ENCODE data around the gene ACIN1.

DNA sequence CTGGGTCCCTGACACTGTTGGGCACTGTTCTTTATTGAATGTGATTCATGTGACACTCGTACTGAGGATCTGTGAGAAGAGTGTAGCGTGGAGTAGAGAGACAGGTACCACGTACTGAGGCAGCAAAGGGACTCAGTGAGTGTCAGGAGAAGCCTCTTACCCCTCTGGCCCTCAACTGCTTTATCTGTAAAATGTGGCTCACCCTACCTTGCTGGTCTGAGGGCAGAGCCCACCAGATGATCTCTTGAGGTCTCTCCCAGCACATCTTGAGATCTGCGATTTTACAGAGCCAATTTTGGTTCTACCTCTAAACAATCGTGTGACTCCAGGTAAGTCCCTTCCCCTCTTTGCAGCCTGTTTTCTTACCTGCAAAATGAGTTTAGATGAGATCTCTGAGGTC is 21.0 kb upstream of the ACIN1 start:
- TF ChIP-seq, protein P1, sequence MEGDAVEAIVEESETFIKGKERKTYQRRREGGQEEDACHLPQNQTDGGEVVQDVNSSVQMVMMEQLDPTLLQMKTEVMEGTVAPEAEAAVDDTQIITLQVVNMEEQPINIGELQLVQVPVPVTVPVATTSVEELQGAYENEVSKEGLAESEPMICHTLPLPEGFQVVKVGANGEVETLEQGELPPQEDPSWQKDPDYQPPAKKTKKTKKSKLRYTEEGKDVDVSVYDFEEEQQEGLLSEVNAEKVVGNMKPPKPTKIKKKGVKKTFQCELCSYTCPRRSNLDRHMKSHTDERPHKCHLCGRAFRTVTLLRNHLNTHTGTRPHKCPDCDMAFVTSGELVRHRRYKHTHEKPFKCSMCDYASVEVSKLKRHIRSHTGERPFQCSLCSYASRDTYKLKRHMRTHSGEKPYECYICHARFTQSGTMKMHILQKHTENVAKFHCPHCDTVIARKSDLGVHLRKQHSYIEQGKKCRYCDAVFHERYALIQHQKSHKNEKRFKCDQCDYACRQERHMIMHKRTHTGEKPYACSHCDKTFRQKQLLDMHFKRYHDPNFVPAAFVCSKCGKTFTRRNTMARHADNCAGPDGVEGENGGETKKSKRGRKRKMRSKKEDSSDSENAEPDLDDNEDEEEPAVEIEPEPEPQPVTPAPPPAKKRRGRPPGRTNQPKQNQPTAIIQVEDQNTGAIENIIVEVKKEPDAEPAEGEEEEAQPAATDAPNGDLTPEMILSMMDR (IDR thresholded peaks at IDR 0.05; ENCODE audit: insufficient read depth, low read length), result no peak
- TF ChIP-seq POLR2AphosphoS5 (IDR thresholded peaks at IDR 0.05; ENCODE audit: low read depth) (no peak), GABPA (IDR thresholded peaks at IDR 0.05; ENCODE audit: low read depth) (no peak), SPI1 (IDR thresholded peaks at IDR 0.05; ENCODE audit: borderline replicate concordance, low read depth) (no peak)
- TF ChIP-seq, protein P2, sequence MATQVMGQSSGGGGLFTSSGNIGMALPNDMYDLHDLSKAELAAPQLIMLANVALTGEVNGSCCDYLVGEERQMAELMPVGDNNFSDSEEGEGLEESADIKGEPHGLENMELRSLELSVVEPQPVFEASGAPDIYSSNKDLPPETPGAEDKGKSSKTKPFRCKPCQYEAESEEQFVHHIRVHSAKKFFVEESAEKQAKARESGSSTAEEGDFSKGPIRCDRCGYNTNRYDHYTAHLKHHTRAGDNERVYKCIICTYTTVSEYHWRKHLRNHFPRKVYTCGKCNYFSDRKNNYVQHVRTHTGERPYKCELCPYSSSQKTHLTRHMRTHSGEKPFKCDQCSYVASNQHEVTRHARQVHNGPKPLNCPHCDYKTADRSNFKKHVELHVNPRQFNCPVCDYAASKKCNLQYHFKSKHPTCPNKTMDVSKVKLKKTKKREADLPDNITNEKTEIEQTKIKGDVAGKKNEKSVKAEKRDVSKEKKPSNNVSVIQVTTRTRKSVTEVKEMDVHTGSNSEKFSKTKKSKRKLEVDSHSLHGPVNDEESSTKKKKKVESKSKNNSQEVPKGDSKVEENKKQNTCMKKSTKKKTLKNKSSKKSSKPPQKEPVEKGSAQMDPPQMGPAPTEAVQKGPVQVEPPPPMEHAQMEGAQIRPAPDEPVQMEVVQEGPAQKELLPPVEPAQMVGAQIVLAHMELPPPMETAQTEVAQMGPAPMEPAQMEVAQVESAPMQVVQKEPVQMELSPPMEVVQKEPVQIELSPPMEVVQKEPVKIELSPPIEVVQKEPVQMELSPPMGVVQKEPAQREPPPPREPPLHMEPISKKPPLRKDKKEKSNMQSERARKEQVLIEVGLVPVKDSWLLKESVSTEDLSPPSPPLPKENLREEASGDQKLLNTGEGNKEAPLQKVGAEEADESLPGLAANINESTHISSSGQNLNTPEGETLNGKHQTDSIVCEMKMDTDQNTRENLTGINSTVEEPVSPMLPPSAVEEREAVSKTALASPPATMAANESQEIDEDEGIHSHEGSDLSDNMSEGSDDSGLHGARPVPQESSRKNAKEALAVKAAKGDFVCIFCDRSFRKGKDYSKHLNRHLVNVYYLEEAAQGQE (IDR thresholded peaks at IDR 0.05; ENCODE audit: insufficient replicate concordance, low read depth), result no peak
